Measurements from ENCODE around the gene LRP1B.

LRP1B gene

GRCh38 chr2:141641462-141641861, 489.4 kb downstream of the LRP1B start:
- no peak for DNase-seq

GRCh38 chr2:141639809-141640208, 491.0 kb downstream of the LRP1B start:
- DNase-seq: no peak

- DNase-seq: no peak
Measured at GRCh38 chr2:141633132-141633531, 497.7 kb downstream of the LRP1B start.

GRCh38 chr2:141630407-141630930, 500.3 kb downstream of the LRP1B start:
- no peak for DNase-seq

GRCh38 chr2:141620372-141620771, 510.4 kb downstream of the LRP1B start:
- no peak for DNase-seq

GRCh38 chr2:141618457-141618856, 512.4 kb downstream of the LRP1B start:
- no peak for DNase-seq

GRCh38 chr2:141611981-141612380, 518.8 kb downstream of the LRP1B start:
- DNase-seq: no peak

GRCh38 chr2:141611176-141611571, 519.6 kb downstream of the LRP1B start:
- no peak for DNase-seq

- DNase-seq: no peak
Measured at GRCh38 chr2:141610564-141611175, 520.1 kb downstream of the LRP1B start.

- no peak for DNase-seq
Measured at GRCh38 chr2:141605163-141605562, 525.7 kb downstream of the LRP1B start.

- DNase-seq: no peak
Measured at GRCh38 chr2:141601511-141602152, 529.2 kb downstream of the LRP1B start.

GRCh38 chr2:141599721-141600120, 531.1 kb downstream of the LRP1B start:
- DNase-seq: no peak

- DNase-seq: no peak
Measured at GRCh38 chr2:141598982-141599381, 531.8 kb downstream of the LRP1B start.

- no peak for DNase-seq
Measured at GRCh38 chr2:141595316-141595920, 535.4 kb downstream of the LRP1B start.

GRCh38 chr2:141591787-141592186, 539.0 kb downstream of the LRP1B start:
- DNase-seq: no peak

GRCh38 chr2:141590620-141591019, 540.2 kb downstream of the LRP1B start:
- no peak for DNase-seq

- no peak for DNase-seq
Measured at GRCh38 chr2:141589314-141589713, 541.5 kb downstream of the LRP1B start.

- DNase-seq: no peak
Measured at GRCh38 chr2:141586985-141587384, 543.8 kb downstream of the LRP1B start.

GRCh38 chr2:141582213-141582612, 548.6 kb downstream of the LRP1B start:
- DNase-seq: no peak

- DNase-seq: no peak
Measured at GRCh38 chr2:141579071-141579470, 551.7 kb downstream of the LRP1B start.

- DNase-seq: no peak
Measured at GRCh38 chr2:141570474-141571131, 560.2 kb downstream of the LRP1B start.

- no peak for DNase-seq
Measured at GRCh38 chr2:141569941-141570340, 560.9 kb downstream of the LRP1B start.

GRCh38 chr2:141565597-141565996, 565.2 kb downstream of the LRP1B start:
- no peak for DNase-seq

GRCh38 chr2:141560723-141561122, 570.1 kb downstream of the LRP1B start:
- no peak for DNase-seq

Measured in NCI-H1092 (cell line).